B cell (primary cell): Measurements from ENCODE around the gene ADGRD1.

Experiments
- CTCF ChIP-seq: fragments of 200-600 bp; IDR thresholded peaks from one replicate; pipeline ENCODE4 v1.8.0; 2022; ENCODE audit warnings: antibody characterized with exemption, mild to moderate bottlenecking
- EZH2 ChIP-seq: IDR thresholded peaks from 2 replicates; pipeline ENCODE4 v1.6.1; 2012; ENCODE audit warnings: borderline replicate concordance, low read depth, mild to moderate bottlenecking, moderate library complexity, low read length; ENCODE audit not compliant: insufficient read depth, poor library complexity, severe bottlenecking

- TF ChIP-seq CTCF = no peak
- TF ChIP-seq EZH2 = no peak
Measured at GRCh38 chr12:131142891-131143657, 189.4 kb downstream of the ADGRD1 start.
